ENCODE data around the gene NDFIP1. TPM values are rescaled to one million over a fixed set of nuclear protein-coding genes. Genes with fewer than 3 reads are reported as not detected.
A peak's percentile ranks its signal among the peaks of the same experiment; 100 is the strongest.

Gene NDFIP1
- total and polyA plus RNA-seq, 2 of the 4 experiments (the other 2 are of a cell fraction) = 7.7 to 15.4 TPM

DNA sequence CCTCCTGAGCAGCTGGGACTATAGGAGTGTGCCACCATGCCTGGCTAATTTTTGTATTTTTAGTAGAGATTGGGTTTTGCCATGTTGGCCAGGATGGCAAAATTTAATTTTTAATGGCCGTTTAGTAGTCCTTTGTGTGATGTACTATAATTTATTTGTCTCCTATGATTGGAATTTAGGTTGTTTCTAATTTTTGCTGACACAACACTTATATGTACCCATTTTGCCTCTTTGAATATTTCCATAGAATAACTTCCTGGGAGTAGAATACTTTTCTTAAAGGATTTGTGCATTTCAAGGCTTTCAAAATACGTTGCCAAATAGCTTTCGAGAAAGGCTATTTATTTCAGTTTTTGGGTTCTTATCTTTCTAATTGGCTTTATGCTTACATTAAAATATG is 22.8 kb downstream of the NDFIP1 start:
- Histone ChIP-seq H4K20me1 (ENCODE audit: insufficient read depth, low read length) (peaks cover 22% of the 10 kb centered on the region), H3K79me1 (ENCODE audit: low read depth in 1 of 2, low read length in 2 of 2) (peaks cover 28 to 55% of the 10 kb centered on the region in 2 experiments), H2AK9ac (replicated peaks; ENCODE audit: low read depth, low read length, poor library complexity) (no peak overlapping the region), H4K5ac (ENCODE audit: low read depth, low read length) (no peak overlapping the region), H2BK15ac (ENCODE audit: low read depth, low read length) (no peak overlapping the region), H3K4me1 (ENCODE audit: control insufficient read depth, insufficient read depth, low read length) (0 out of 2 replicates have a peak, but pooled peaks cover 2% of the 10 kb centered on the region), H3K4me3 (ENCODE audit: insufficient read depth, low read depth, low read length) (no peak overlapping the region), H3K27ac (ENCODE audit: insufficient read depth, low read length) (no peak overlapping the region), H3K9ac (ENCODE audit: low read depth, low read length) (no peak overlapping the region), H3K4ac (ENCODE audit: low read depth, low read length) (no peak overlapping the region), H2BK5ac (ENCODE audit: low read depth, low read length, poor library complexity, severe bottlenecking) (no peak overlapping the region), H3K23ac (ENCODE audit: low read depth, low read length) (no peak overlapping the region), H3K4me2 (ENCODE audit: low read depth, low read length) (no peak overlapping the region), H2AFZ (replicated peaks; ENCODE audit: low read length, poor library complexity) (no peak overlapping the region), H4K8ac (ENCODE audit: low read depth in 2 of 2, low read length in 2 of 2) (no peak overlapping the region), H3K9me3 (ENCODE audit: control insufficient read depth, insufficient read depth, low read length) (no peaks in the 10 kb centered on the region), H3K14ac (replicated peaks; ENCODE audit: low read depth, low read length) (no peak overlapping the region), H3K18ac (ENCODE audit: low read depth, low read length) (no peak overlapping the region), H2BK120ac (ENCODE audit: low read depth, low read length) (no peak overlapping the region), H3K36me3 (ENCODE audit: control insufficient read depth, insufficient read depth, low read length) (peaks cover 15% of the 10 kb centered on the region), H4K91ac (ENCODE audit: insufficient read depth, low read depth, low read length) (no peak overlapping the region), H2BK20ac (ENCODE audit: low read depth, low read length) (no peak overlapping the region), H3K27me3 (ENCODE audit: control insufficient read depth, insufficient read depth, low read length) (no peaks in the 10 kb centered on the region), H3K9me1 (ENCODE audit: insufficient read depth, low read length) (0 out of 2 replicates have a peak, but pooled peaks cover 7% of the 10 kb centered on the region), H2AK5ac (ENCODE audit: low read depth, low read length) (no peak overlapping the region), H3K56ac (ENCODE audit: extremely low read depth, insufficient read depth, low read length) (no peak overlapping the region)
- in situ Hi-C loops (cut with MboI; ENCODE audit: low sequenced_read_pairs) = no loop called here
- no peak for TF ChIP-seq ELK1 (IDR thresholded peaks at IDR 0.05; ENCODE audit: borderline replicate concordance, low read depth, low read length)
- TF ChIP-seq MAFK (IDR thresholded peaks at IDR 0.05; ENCODE audit: low read depth, low read length) = peak; percentile 97
- no peak for ATAC-seq (ENCODE audit: low read depth)
- CTCF ChIA-PET = no interaction called here
- dilution Hi-C loops (cut with HindIII; ENCODE audit: low sequenced_read_pairs, unreplicated experiment) = loop anchor here (25.0 kb wide), 2 partner anchors 144 to 406 kb away; no protein-coding TSS in a partner anchor
- no peak for DNase-seq
- no CpG with 5 or more reads among the region's 3 CpGs for WGBS, 2 experiments (ENCODE audit: extremely low coverage in 2 of 2, insufficient read length in 1 of 2)
- no TSS peak for BruUV-seq (replicated peaks)
- intact Hi-C loops (cut with micrococcal nuclease) = no loop called here
- POLR2A ChIA-PET (ENCODE audit: unreplicated experiment) = no interaction called here
